Common myeloid progenitor, CD34-positive (primary cell): ENCODE measurements around the gene STC2.
A peak's percentile ranks its signal among the peaks of the same experiment; 100 is the strongest.

ENCODE experiments used
- CTCF ChIA-PET: fragments of 350-600 bp; sonication (Branson Sonifier 250); formaldehyde crosslinking; loops from one replicate; lab custom pipeline; 2021; ENCODE audit warnings: antibody characterized with exemption; lab: Charles Lee
- POLR2A ChIA-PET: fragments of 350-600 bp; sonication (Branson Sonifier 250); formaldehyde crosslinking; loops from one replicate; lab custom pipeline; 2021; ENCODE audit warnings: antibody characterized with exemption; lab: Charles Lee
- DNase-seq, 3 donors: peaks; one replicate each; pipeline versions ENCODE4 v3.0.0 to v3.0.0-alpha.2; 2013
- H3K27ac ChIP-seq, 2 experiments: 1 replicate in 1 of 2; 2 replicates in 1 of 2; pipeline ENCODE4 v1.7.0; 2013; ENCODE audit warnings: inconsistent platforms in 2 of 2, low read length in 2 of 2, mild to moderate bottlenecking in 2 of 2, low read depth in 1 of 2, moderate library complexity in 1 of 2; ENCODE audit not compliant: severe bottlenecking in 2 of 2, insufficient read depth in 1 of 2, poor library complexity in 1 of 2
- H3K27me3 ChIP-seq, 5 experiments: replicated peaks in 2 of 5; 1 replicate in 3 of 5; 2 replicates in 2 of 5; pipeline versions ENCODE4 v1.6.1 to v1.7.0; 2013; ENCODE audit warnings: low read length in 4 of 5, mild to moderate bottlenecking in 2 of 5, moderate library complexity in 2 of 5, inconsistent platforms in 1 of 5; ENCODE audit not compliant: insufficient read depth in 5 of 5, control insufficient read depth in 4 of 5
- H3K36me3 ChIP-seq, 4 experiments: 1 replicate in 2 of 4; 2 replicates in 2 of 4; pipeline versions ENCODE4 v1.6.1 to v1.7.0; 2013; ENCODE audit warnings: low read length in 3 of 4, control low read depth in 1 of 4, mild to moderate bottlenecking in 1 of 4; ENCODE audit not compliant: control insufficient read depth in 4 of 4, insufficient read depth in 4 of 4
- H3K4me1 ChIP-seq, 4 experiments: 1 replicate in 3 of 4; 2 replicates in 1 of 4; pipeline versions ENCODE4 v1.6.1 to v1.7.1; 2013; ENCODE audit warnings: low read length in 3 of 4, mild to moderate bottlenecking in 3 of 4, control low read depth in 1 of 4, inconsistent platforms in 1 of 4, moderate library complexity in 1 of 4; ENCODE audit not compliant: control insufficient read depth in 4 of 4, insufficient read depth in 4 of 4; ENCODE audit errors: control extremely low read depth in 1 of 4
- H3K4me3 ChIP-seq, 7 experiments: 1 replicate in 4 of 7; 2 replicates in 3 of 7; pipeline versions ENCODE4 v1.5.1 to v1.7.0; 2013; ENCODE audit warnings: mild to moderate bottlenecking in 7 of 7, low read length in 6 of 7, moderate library complexity in 6 of 7, inconsistent platforms in 2 of 7, low read depth in 2 of 7, control low read depth in 1 of 7; ENCODE audit not compliant: insufficient read depth in 4 of 7, control insufficient read depth in 1 of 7; ENCODE audit errors: extremely low read depth in 1 of 7
- H3K9me3 ChIP-seq, 5 experiments: 1 replicate in 4 of 5; 2 replicates in 1 of 5; pipeline versions ENCODE4 v1.6.1 to v1.7.1; 2013; ENCODE audit warnings: low read length in 4 of 5, mild to moderate bottlenecking in 2 of 5, inconsistent platforms in 1 of 5, low read depth in 1 of 5, moderate library complexity in 1 of 5; ENCODE audit not compliant: control insufficient read depth in 4 of 5, insufficient read depth in 2 of 5; ENCODE audit errors: control extremely low read depth in 1 of 5
- WGBS: methylation state at CpG from one replicate; pipeline ENCODE4 v1.1.5; 2013; ENCODE audit not compliant: insufficient coverage; 5-methylcytosine and 5-hydroxymethylcytosine counted together

STC2 gene

DNA sequence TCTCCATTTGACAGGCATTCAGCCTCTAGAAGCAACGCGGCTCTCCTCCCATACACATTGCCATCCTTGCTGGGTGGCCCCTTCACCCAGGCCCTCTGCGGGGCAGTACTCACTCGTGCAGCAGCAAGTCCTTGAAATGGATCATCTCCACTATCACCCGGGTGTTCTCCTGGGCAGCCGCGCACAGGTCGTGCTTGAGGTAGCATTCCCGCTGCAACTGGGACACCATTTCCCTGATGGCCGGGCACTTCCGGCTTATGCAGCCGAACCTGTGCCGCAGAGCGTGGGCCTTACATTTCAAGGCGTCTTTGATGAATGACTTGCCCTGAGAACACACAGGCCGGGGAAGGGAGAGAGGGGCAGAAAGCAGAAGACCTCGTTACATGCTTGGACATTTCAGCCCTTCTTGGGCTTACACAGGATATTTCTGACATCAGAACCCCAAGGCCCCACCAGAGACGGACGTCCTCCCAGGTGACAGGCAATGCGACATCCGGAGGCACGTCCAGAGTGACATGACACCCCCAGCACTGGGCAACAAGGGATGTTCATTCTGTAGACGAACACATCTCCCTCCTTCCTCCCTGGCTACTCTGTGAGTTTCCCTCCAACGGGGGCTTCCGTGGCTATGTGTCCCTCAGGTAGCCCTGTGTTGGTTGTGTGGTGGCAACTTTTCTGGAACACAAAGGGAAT lies 5.0 kb downstream of the STC2 start:
- POLR2A ChIA-PET, result no interaction called here
- H3K27ac ChIP-seq, result no peak overlapping the region
- CTCF ChIA-PET, result no interaction called here
- H3K9me3 ChIP-seq, result no peaks in the 10 kb centered on the region
- H3K4me3 ChIP-seq, result no peak overlapping the region
- 95% methylated on average over 21 of the region's 25 CpGs for WGBS
- peaks cover 0 to 39% (median 17%) of the 10 kb centered on the region in 4 experiments for H3K4me1 ChIP-seq
- no peaks in the 10 kb centered on the region for H3K36me3 ChIP-seq
- peaks cover 0 to 92% (median 34%) of the 10 kb centered on the region in 5 experiments for H3K27me3 ChIP-seq
- DNase-seq, result no peak

DNA sequence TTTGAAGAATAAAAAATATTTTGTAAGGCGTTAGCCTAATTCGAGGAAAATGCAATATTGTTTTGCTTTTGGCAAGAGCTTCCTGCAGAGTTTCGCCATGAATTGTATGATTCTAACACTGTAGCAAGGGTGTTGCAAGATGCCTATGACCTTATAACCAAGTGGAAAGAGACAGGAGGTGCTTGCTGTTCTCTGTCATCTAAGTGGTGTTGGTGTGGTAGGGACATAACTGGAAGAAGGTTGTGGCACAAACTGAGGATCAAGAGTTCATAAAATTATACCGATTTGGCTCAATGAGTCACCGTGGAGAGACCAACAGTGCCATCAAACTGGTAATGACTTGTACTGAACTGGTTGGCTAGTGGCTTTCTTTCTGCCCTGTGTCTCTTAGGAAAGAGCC lies 6.3 kb downstream of the STC2 start:
- CTCF ChIA-PET, result interaction anchor here (1.1 to 3.3 kb wide), 6 partner anchors 9 to 29 kb away, joined by 3 to 19 read pairs (median 4); no protein-coding TSS in a partner anchor
- POLR2A ChIA-PET, result no interaction called here
- H3K27me3 ChIP-seq, result peaks cover 0 to 89% (median 28%) of the 10 kb centered on the region in 5 experiments
- H3K36me3 ChIP-seq, result no peaks in the 10 kb centered on the region
- 100% methylated on average over 5 of the region's 5 CpGs for WGBS
- no peak for DNase-seq
- no peaks in the 10 kb centered on the region for H3K9me3 ChIP-seq
- H3K4me3 ChIP-seq, result no peak overlapping the region
- H3K4me1 ChIP-seq, result peaks cover 0 to 25% (median 6%) of the 10 kb centered on the region in 4 experiments
- H3K27ac ChIP-seq, result no peak overlapping the region

DNA sequence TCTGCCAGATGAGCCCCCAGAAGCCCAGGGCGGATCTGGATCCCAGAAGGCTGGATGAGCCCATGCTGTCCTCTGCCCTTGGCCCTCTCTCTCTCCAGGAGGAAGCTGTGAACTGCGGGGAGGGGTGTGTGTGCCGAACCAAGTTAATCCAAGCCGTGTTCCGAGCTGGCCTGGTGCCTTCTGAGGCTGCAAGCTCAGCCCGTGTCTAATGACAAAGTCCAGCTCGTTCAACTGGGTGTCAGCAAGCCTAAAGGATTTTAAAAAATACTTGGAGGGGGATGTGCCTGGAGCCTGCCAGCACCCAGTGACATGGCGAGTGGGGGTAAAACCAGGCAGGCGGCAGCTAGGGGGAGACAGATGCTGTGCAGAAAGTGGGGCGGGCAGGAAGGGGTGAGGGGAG lies 8.0 kb downstream of the STC2 start:
- 56% methylated on average over 5 of the region's 10 CpGs for WGBS
- CTCF ChIA-PET, result interaction anchor here (1.4 to 3.3 kb wide), 3 partner anchors 10 to 24 kb away, joined by 4 to 19 read pairs (median 10); no protein-coding TSS in a partner anchor
- Histone ChIP-seq H3K4me3 (no peak overlapping the region), H3K4me1 (peaks cover 0 to 20% (median 2%) of the 10 kb centered on the region in 4 experiments), H3K27me3 (peaks cover 0 to 88% (median 19%) of the 10 kb centered on the region in 5 experiments), H3K36me3 (no peaks in the 10 kb centered on the region), H3K27ac (no peak overlapping the region), H3K9me3 (no peaks in the 10 kb centered on the region)
- POLR2A ChIA-PET, result no interaction called here
- DNase-seq, result peak in 1 of 3 donors; percentile 15

DNA sequence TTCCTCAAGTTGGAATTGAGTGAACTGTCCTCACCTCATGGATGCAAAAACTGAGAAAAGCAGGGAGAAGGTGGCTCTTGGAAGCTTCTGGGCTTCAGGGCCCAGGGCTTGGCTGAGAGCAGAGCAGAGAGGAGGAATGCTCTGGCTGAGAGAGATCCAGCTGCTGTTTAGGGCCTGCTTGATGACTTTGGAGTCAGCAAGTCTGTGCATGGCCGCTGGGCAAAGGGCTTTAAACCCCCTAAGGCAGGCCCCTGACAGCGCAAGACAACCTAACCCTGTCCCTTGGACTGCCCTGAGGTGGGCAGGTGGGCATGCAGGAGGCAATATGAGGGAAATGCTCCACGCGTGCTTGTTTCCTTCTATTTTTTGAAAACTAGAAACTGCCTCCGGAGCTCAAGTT lies 8.6 kb downstream of the STC2 start:
- POLR2A ChIA-PET, result no interaction called here
- Histone ChIP-seq H3K9me3 (no peaks in the 10 kb centered on the region), H3K4me1 (peaks cover 0 to 16% (median 2%) of the 10 kb centered on the region in 4 experiments), H3K36me3 (no peaks in the 10 kb centered on the region), H3K27me3 (peaks cover 0 to 87% (median 18%) of the 10 kb centered on the region in 5 experiments), H3K4me3 (no peak overlapping the region), H3K27ac (no peak overlapping the region)
- CTCF ChIA-PET, result interaction anchor here (2.5 to 3.3 kb wide), 2 partner anchors 11 to 24 kb away, joined by 10 to 19 read pairs; no protein-coding TSS in a partner anchor
- no peak for DNase-seq
- WGBS, result 87% methylated on average over 5 of the region's 5 CpGs

DNA sequence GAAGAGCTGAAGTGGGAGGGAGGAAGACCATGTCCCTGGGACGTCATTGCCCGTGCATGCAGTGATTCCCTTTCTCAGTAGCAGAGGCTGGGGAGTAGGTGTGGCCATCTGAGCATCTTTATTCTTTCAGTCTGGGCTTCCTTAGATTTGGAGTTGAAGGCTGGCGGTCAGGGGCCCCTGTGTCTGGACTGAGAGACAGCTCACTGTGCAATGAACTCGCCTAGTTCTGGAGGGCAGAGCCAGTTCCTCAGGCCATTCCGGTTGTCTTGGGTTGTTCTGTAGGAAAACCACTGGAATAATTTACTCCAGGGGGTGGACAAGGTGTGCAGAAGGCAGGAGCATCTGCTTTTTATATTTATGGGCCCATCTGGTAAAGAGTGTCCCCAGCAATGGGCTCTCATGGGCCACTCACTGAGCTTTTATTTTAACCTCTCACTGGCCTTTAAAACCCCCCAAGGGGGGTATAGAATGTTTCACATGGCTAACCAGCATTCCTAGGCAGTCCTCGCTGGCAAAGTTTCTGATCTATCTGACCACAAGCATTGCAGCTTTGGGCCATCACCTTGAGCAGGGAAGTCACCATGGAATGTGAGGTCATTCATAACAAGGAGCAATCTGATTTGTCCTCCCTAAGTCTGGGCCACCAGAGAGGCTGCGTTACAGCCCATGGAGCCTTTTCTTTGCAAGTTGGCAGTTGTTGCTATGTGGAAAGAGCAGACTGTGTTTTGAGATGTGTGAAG lies 9.2 kb downstream of the STC2 start:
- Histone ChIP-seq H3K4me1 (peaks cover 0 to 10% (median 1%) of the 10 kb centered on the region in 4 experiments), H3K36me3 (no peaks in the 10 kb centered on the region), H3K4me3 (no peak overlapping the region), H3K9me3 (no peaks in the 10 kb centered on the region), H3K27ac (no peak overlapping the region), H3K27me3 (peaks cover 1 to 87% (median 20%) of the 10 kb centered on the region in 5 experiments)
- CTCF ChIA-PET, result interaction anchor here (1.4 to 3.3 kb wide), 4 partner anchors 9 to 23 kb away, joined by 3 to 19 read pairs (median 7); partner anchors contain the start of gene STC2
- POLR2A ChIA-PET, result no interaction called here
- WGBS, result 87% methylated on average over 7 of the region's 7 CpGs
- no peak for DNase-seq

DNA sequence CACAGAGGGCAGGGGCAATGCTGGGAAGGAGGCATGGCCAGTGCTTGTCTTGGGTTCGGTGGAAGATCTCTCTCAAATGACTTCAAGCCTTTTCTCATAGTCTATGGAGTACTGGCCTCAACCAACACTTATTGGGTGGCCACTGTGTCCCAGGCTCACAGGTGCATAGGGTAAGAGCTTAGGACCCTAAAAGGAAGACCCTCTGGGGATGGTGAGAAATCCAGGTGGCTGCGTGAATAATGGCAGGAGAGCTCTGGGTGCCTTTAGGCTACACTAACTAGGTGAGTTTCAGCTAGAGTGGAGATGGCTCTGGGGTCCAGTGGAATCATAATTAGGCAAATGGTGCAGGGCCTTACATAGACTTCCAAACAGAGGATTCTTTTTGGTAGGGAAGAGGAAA lies 9.9 kb downstream of the STC2 start:
- no peak for DNase-seq
- no peaks in the 10 kb centered on the region for H3K36me3 ChIP-seq
- H3K4me3 ChIP-seq, result no peak overlapping the region
- ChIA-PET CTCF (interaction anchor here (1.4 to 2.5 kb wide), 3 partner anchors 9 to 22 kb away, joined by 3 to 10 read pairs (median 4); partner anchors contain the start of gene STC2), POLR2A (no interaction called here)
- 83% methylated on average over 1 of the region's 2 CpGs for WGBS
- H3K27ac ChIP-seq, result no peak overlapping the region
- H3K4me1 ChIP-seq, result peaks cover 0 to 3% (median 0%) of the 10 kb centered on the region in 4 experiments
- no peaks in the 10 kb centered on the region for H3K9me3 ChIP-seq
- H3K27me3 ChIP-seq, result peaks cover 3 to 87% (median 19%) of the 10 kb centered on the region in 5 experiments
